ENCODE data around the gene VTCN1. TPM values are rescaled to one million over a fixed set of nuclear protein-coding genes. Genes with fewer than 3 reads are reported as not detected.

The VTCN1 gene
- total and polyA plus RNA-seq, 2 of the 8 experiments (the other 6 are each of a cell fraction or from before 2014, with no cell fraction given), result 0.32 TPM; not detected in 1

DNA sequence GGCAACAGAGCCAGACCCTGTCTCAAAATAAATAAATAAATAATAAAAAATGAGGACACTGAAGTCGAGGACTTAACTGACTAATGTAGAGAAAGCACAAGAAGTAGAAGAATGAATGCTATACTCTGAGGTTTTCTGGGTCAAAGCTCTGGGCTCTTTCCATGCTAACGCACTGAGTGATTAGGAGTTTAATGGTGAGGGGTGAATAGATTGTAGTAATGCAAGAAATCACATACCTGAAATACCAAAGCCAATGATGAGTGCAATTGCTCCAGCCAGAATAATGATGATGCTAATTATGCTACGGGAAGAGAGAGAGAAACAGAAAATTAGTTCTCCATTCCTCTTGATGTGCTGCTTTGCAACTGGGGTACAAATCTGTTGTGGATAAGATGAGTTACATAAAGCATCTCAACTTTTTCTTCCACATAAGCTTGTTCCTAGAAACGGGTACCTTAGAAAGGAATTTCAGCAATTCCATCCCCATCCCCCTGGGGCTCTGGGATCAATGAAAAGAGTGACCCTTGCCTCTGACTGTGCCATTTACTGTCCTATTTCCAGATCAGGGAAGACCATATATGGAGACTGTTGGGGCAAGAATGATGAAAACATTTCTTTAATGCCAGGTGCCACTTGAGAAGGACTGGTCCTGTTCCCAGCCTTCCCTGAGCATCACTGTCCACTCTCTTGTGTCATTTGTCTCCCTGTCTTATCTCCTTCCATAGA is 40.7 kb downstream of the VTCN1 start:
- Histone ChIP-seq H4K91ac (replicated peaks; ENCODE audit: insufficient read length, low read length) (no peak overlapping the region), H2BK120ac (replicated peaks; ENCODE audit: low read depth, low read length) (peak overlapping the region; percentile 84), H3K14ac (ENCODE audit: insufficient read length) (no peak overlapping the region), H2BK5ac (ENCODE audit: low read depth, low read length) (peak overlapping the region; percentile 87; the same call in 1 of the 2 replicates), H3K4me3 (ENCODE audit: extremely low read depth in 1 of 4, insufficient read depth in 2 of 4, low read depth in 3 of 4, low read length in 4 of 4) (no peak overlapping the region), H3K4ac (replicated peaks; ENCODE audit: insufficient read length, low read depth, low read length) (peak overlapping the region; percentile 92), H2AK5ac (ENCODE audit: low read depth, low read length) (peak overlapping the region; percentile 71), H3K23me2 (ENCODE audit: low read depth, low read length) (no peaks in the 10 kb centered on the region), H2BK12ac (ENCODE audit: low read depth, low read length) (peak overlapping the region; percentile 94), H3K79me1 (ENCODE audit: low read depth, low read length) (no peaks in the 10 kb centered on the region), H3K27ac (ENCODE audit: low read depth, low read length) (no peak overlapping the region), H3K56ac (replicated peaks; ENCODE audit: insufficient read length, low read depth, low read length) (no peak overlapping the region), H4K20me1 (replicated peaks in 1 of 2; ENCODE audit: control insufficient read depth in 1 of 2, insufficient read depth in 2 of 2, low read length in 2 of 2) (no peaks in the 10 kb centered on the region), H3K18ac (ENCODE audit: extremely low read depth, low read length) (0 out of 2 replicates have a peak overlapping the region, but pooled peaks have one; percentile 56), H4K5ac (ENCODE audit: insufficient read length, low read depth, low read length) (no peak overlapping the region), H2AFZ (ENCODE audit: low read length) (no peak overlapping the region), H3K23ac (ENCODE audit: insufficient read length) (no peak overlapping the region), H3K9me3 (ENCODE audit: insufficient read depth in 2 of 2, low read depth in 1 of 2, low read length in 1 of 2) (no peaks in the 10 kb centered on the region; a peak in 1 of 4 replicates), H3K4me2 (ENCODE audit: insufficient read depth in 1 of 2, low read depth in 2 of 2, low read length in 2 of 2) (0 out of 4 replicates have a peak overlapping the region, but pooled peaks of 1 of the 2 experiments have one; percentile 41), H3K4me1 (replicated peaks in 1 of 4; ENCODE audit: control insufficient read depth in 3 of 4, insufficient read depth in 4 of 4, low read length in 3 of 4) (peaks cover 3 to 13% (median 8%) of the 10 kb centered on the region in 4 experiments; a peak in 5 of 7 replicates), H3K36me3 (ENCODE audit: control insufficient read depth in 2 of 4, insufficient read depth in 4 of 4, low read length in 3 of 4) (no peaks in the 10 kb centered on the region), H3K79me2 (ENCODE audit: control insufficient read depth in 1 of 2, insufficient read depth in 2 of 2, low read length in 2 of 2) (no peaks in the 10 kb centered on the region), H3K9ac (replicated peaks in 1 of 4; ENCODE audit: extremely low read depth in 1 of 4, low read depth in 3 of 4, low read length in 3 of 4) (no peak overlapping the region), H4K8ac (ENCODE audit: extremely low read depth, insufficient read depth, low read length) (no peak overlapping the region), H2BK20ac (ENCODE audit: low read length) (peak overlapping the region; percentile 94; the same call in 1 of the 2 replicates), H3K27me3 (replicated peaks in 1 of 4; ENCODE audit: control insufficient read depth in 3 of 4, extremely low read depth in 1 of 4, insufficient read depth in 3 of 4, low read length in 3 of 4) (no peaks in the 10 kb centered on the region), H2BK15ac (ENCODE audit: low read length) (0 out of 2 replicates have a peak overlapping the region, but pooled peaks have one; percentile 40)
- CTCF ChIA-PET (ENCODE audit: partially characterized antibody), result interaction anchor here (0.9 to 1.8 kb wide), 2 partner anchors 20 to 115 kb away, joined by 3 to 7 read pairs; no protein-coding TSS in a partner anchor
- DNase-seq (ENCODE audit: low read depth in 1 of 2, low spot score in 2 of 2) (no peak), FAIRE-seq (no peak)
- POLR2A ChIA-PET (ENCODE audit: partially characterized antibody), result interaction anchor here (1.0 to 1.2 kb wide), 2 partner anchors 10 to 17 kb away, joined by 3 to 4 read pairs; no protein-coding TSS in a partner anchor
- WGBS, 2 experiments (ENCODE audit: extremely low coverage in 1 of 2, insufficient coverage in 1 of 2, insufficient read length in 1 of 2, insufficient replicate concordance in 2 of 2, low coverage in 1 of 2, low lambda C conversion rate in 2 of 2, missing lambda C conversion rate in 1 of 2), result 64% methylated on average over 4 of the region's 4 CpGs; no CpG with 5 or more reads in 1 of the 2 experiments
- TF ChIP-seq CREB1 (IDR thresholded peaks at IDR 0.05) (no peak), KDM5A (IDR thresholded peaks at IDR 0.05; ENCODE audit: low read length) (no peak), SRF (IDR thresholded peaks at IDR 0.05; ENCODE audit: low read depth, low read length) (0 out of 2 replicates have a peak, but pooled peaks have one; percentile 20), ASH2L (IDR thresholded peaks at IDR 0.05; ENCODE audit: low read length) (peak; percentile 35), KDM4A (IDR thresholded peaks at IDR 0.05; ENCODE audit: low read depth, low read length, severe bottlenecking) (no peak), SIRT6 (IDR thresholded peaks at IDR 0.05; ENCODE audit: low read length) (no peak), BRCA1 (IDR thresholded peaks at IDR 0.05; ENCODE audit: low read depth, low read length) (no peak), NANOG (IDR thresholded peaks at IDR 0.05; ENCODE audit: insufficient read depth, low read depth, low read length, poor library complexity, severe bottlenecking) (no peak)
- TF ChIP-seq, protein P1, sequence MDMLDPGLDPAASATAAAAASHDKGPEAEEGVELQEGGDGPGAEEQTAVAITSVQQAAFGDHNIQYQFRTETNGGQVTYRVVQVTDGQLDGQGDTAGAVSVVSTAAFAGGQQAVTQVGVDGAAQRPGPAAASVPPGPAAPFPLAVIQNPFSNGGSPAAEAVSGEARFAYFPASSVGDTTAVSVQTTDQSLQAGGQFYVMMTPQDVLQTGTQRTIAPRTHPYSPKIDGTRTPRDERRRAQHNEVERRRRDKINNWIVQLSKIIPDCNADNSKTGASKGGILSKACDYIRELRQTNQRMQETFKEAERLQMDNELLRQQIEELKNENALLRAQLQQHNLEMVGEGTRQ (IDR thresholded peaks at IDR 0.05; ENCODE audit: low read length), result no peak
- TF ChIP-seq, protein P2, sequence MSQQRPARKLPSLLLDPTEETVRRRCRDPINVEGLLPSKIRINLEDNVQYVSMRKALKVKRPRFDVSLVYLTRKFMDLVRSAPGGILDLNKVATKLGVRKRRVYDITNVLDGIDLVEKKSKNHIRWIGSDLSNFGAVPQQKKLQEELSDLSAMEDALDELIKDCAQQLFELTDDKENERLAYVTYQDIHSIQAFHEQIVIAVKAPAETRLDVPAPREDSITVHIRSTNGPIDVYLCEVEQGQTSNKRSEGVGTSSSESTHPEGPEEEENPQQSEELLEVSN (IDR thresholded peaks at IDR 0.05), result no peak

Measured in H1 (cell line).